ENCODE data around the gene PCBP2.
A peak's percentile ranks its signal among the peaks of the same experiment; 100 is the strongest.

Gene PCBP2

DNA sequence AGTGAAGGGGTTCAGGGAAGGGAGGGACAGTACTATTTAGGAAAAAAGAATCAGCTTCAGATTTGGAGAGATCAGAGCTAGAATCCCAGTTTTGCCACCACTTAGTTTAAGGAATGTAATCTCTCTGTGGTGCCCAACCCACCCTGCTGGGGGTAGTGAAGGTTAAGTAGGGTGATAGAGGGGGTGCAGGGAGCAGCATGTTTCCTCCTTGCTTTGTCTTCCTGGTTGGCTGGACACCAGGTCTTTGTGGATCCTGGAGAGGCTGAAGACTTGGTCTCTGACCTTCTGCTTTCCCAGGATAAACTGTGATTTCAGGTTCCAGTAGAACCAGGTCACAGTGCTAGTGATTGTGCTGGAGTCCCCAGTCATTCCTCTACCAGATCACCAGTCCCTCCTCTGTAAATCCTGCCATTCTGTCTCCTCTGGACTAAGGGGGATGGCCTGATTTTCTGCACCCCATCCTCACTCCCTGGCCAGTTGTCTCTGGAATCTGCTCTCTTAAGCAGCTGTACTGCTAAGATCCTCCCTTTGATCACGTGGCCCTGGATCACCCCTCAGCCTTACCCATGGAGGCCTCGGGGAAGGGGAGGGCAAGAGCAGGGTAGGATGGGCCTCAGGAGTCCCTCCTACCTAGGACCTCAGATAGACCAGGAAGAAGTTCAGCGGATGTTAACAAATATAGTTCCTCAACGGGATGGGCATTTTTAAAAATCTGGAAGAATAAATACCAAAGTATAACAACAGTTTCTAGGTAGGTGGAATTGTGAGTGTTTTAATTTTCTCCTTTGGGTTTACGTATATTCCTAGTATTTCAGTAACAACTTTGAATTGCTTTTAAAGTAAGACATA lies 44.2 kb downstream of the PCBP2 start:
- DNase-seq = peak; percentile 44

DNA sequence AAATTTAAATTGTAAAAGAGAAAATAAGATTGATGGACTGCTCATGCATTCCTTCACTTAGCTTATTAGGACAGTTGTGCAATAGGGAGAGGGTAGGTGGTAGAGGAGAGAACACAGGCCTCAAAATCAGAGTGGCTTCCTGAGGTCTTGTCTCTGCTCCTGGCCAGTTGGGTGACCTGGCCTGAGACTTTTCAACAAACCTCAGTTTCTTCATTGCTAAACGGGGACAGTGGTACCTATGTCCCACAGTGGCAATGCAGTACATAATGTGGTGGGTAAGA lies 44.8 kb downstream of the PCBP2 start:
- no peak for DNase-seq

DNA sequence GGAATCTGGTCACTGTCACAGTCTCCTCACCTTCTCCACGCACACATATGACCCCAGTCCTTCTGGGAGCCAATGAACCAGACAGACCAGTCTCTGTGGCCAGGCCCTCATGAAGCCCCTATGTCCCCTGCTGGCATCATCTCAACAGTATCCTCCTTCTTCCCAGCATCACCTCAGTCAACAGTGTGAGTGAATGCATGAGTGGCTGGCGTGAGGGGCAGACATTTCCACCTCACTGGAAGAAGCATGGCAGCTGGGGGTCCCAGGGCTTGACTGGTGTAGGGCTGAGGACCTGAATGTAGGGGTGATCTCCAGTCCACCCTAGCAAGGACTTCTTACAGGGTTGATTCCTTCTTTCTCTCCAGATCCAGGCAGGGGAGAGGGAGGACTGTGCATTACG lies 45.6 kb downstream of the PCBP2 start:
- DNase-seq = no peak

DNA sequence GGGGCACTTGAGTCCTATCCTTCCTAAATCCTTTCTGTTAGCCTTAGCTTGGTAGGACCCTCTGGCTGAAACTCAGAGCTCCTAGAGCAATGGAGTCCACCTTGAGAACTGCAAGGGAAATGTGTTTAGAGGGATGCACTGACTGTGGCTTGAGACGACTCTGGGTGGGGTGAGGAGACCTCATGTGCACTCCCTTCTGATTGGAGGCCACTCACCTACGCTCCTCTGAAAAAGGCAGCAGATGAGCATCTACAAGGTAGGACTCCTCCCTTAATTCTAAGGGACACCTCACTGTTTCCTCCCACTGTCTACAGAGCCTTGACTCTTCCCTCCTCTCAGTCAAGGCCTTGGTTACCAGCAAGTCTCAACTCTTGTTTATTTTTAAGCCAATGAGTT lies 46.3 kb downstream of the PCBP2 start:
- no peak for DNase-seq

DNA sequence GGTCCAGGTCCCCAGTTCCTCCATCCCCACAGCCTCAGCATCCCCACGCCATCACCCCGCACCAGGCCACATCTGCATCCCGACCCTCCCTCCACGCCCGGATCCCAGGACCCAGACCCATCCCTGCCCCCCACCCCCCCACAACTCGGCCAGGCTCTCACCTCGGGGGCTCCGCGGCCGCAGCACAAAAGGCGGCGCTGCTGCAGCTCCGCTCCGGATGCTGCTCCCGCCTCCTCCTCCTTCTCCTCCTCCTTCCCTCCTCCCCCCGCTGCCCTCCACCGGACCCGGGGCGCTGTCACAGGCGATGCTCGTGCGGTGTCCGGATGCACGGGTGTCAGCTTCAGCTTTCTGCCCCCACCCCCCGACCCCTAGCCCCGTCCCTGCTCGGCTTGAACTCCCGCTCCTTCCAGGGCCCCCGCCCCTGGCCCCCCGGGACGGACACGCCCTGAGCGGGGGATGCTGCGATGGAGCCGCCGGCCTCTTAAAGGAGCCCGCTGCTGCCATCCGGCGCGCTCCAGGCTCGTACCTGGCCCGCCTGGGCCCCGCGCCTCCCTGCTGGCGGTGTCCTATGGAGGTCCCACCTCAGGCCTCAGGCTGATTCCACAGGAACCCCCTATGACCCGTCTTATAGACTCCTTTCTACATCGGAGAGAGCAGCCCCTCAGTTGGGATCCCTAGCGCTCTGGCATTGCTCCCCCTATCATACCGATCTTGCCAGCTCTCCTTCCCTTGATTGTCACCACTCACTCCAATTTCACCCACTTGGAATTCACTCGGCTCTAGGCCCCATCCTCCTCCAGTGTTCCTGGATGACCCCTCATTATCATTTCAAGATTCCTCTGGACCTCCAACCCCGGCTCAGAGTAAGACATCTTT lies 47.6 kb downstream of the PCBP2 start, which contains the start of gene MAP3K12:
Gene MAP3K12, minus strand, starts transcription at position 193 of the 876 bp plus-strand sequence. CDS start 12,067 bp downstream, outside the sequence.
- DNase-seq = peak; percentile 80

DNA sequence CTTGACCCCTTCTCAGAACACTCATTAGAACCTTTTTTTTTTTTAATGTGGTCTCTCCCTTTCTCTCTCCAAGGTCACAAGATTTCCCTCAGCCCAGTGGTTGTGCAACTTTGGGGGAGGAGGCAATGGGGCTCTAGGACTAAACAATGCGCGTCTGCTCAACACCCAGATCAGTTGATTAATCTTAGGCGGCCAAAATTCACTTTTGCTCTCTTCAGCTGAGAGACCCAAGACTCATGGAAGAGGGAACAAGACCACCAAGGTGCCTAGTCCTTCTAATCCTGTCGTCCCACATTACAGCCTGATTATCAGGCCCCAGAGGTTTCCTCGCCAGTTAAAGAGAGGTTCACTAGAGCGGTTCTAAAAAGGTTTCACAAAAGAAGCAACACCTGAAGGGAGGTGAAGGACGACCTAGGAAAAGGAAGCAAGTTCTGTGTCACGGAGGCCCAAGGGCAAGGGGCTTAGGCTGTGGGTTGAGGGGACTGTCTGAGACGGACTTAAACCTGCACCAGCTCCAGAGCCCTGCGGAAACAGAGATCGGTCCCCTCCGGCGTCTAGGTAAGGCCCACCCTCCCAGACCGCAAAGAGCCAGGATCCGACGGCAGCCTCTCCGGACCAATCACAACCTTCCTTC lies 48.4 kb downstream of the PCBP2 start:
- no peak for DNase-seq

DNA sequence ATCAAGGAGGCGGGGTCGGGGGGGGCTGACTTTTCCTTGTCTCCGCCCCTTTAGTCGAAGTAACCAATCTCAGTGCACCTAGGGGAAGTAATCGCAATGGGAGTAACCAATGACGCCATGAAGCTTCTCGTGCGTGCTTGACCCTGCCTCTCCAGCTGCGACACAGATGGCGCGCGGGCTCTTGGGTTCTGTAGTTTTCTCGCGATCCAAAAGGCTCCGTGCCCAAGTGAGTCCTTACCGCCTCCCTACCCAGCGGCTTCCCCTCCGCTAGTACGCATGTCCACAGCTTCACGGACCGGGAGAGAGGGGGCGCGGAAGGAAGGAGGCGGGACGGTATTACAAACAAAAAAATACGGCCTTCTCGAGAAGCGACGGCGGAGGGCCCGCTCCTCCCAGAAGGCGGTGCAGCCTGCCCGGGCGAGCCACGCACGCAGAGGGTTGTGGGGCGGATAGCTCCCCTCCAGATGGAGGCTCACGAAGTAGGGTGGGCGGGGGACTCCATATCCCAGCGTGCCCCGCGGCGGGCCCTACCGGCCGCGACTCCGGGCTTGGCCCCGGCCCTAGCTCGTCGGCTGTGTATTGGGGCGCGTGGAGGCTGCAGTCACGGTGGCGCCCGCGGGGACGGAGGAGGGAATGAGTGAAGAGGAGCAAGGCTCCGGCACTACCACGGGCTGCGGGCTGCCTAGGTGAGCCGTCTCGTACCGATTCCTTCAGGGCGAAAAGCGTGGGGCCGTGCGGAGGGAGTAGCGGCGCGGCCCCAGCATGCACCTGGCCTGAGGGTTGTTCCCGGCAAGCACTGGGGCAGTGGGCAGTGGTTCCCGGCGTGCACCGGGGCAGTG lies 49.1 kb downstream of the PCBP2 start, which contains the start of gene TARBP2:
Gene TARBP2, plus strand, starts transcription at position 508 of the 839 bp plus-strand sequence. Its CDS starts 126 bp downstream, at position 634.
- peak; percentile 100 for DNase-seq

DNA sequence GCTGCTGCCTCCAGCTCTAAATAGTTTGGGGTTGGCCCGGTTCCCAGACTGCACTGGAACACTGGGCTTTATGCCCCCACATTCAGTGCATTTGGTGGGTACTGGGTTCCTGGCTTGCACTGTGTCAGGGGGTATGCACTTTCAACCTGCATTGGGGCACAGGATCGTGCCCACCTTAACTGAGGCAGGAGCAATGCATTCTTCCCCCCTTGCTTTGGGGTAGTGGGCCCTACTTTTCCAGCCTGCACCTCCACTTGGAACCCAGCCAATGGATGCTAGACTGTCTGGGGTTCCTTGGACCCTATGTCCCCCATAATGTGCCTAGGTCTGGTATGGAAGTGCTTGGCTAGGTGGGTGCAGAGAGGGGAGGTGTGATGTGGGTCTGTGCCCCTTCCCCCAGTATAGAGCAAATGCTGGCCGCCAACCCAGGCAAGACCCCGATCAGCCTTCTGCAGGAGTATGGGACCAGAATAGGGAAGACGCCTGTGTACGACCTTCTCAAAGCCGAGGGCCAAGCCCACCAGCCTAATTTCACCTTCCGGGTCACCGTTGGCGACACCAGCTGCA lies 49.8 kb downstream of the PCBP2 start:
- no peak for DNase-seq

DNA sequence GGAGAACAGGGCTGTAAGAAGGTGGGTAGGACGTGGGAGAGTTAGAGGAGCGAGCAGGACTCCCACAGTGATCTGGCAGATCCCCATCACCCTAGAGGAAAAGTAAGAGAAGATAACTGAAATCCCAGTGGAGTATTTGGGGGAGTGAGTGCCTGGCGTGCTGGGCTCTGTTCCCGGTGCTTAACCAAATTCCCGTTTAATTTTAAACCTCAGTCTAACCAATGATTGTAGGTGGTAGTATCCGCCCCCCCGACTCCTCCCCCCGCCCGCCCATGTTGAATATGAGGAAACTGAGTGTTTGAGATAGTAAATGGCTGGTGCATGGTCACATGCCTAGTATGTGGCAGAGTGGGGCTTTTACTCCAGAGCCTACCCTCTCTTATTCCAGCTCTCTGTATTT lies 50.4 kb downstream of the PCBP2 start:
- DNase-seq = no peak

DNA sequence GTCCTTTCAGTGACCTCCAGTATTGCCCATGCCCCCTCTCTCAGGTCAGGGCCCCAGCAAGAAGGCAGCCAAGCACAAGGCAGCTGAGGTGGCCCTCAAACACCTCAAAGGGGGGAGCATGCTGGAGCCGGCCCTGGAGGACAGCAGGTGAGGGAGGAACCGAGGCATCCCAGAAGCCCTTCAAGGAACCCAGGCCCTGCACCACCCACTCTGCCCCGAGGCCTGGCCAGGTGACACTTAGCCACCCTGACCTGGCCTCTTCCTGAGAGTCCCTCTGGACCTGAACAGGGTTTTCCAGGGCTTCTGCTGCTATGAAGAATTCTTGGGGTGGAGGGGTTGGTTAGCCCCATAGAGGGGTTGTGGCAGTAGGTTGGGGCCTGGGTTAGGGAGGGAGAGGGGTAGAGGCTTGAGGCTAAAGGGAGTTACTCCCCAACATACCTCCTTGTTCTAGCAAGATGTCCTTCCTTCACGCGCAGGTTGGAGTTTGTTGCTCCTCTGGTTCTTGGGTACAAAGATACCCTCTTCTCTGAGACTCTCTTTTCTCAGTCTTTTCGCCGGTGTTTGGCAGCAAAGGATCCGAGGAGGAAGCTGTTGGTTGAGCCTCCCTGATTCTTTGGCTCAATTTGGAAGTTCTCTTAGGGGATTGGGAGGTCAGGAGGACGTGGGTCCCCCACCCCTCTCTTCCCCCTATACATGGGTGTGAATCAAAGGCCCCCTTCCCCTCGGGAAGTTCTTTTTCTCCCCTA lies 51.3 kb downstream of the PCBP2 start:
- no peak for DNase-seq

DNA sequence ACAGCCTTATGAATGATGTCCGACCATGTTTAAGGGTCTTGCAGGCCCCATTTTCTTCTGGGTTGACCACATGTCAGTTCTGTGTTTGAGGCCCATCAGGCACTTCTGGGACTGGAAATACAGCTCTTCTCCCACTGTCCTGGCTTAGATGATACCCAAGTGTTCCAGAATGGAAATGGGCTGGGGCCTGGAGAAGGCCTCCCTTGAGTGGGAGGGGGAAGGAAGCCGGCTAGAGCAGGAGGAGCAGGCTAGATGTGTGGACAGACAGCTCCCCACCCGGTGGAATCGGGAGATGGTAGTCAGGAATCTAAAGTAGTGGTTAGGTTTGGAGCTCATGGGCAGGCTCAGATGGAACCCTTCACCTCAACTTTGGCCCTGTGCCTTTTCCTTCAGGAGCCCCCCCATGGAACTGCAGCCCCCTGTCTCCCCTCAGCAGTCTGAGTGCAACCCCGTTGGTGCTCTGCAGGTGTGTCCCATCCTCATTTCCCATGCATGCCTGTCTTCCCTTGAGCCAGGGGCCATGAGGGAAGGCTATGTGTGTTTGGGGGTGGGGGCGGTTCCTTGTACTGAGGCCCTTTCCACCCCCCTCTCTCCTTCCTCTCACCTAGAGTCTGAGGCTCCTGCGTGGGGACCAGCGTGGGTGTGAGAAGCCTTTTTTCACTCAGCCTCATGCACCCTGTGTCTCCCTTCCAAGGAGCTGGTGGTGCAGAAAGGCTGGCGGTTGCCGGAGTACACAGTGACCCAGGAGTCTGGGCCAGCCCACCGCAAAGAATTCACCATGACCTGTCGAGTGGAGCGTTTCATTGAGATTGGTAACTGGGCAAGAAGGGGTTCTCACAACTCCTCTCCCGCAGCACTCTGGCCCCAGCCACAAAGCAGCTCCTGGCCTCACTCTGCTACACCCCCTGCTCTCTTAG lies 52.4 kb downstream of the PCBP2 start:
- no peak for DNase-seq

DNA sequence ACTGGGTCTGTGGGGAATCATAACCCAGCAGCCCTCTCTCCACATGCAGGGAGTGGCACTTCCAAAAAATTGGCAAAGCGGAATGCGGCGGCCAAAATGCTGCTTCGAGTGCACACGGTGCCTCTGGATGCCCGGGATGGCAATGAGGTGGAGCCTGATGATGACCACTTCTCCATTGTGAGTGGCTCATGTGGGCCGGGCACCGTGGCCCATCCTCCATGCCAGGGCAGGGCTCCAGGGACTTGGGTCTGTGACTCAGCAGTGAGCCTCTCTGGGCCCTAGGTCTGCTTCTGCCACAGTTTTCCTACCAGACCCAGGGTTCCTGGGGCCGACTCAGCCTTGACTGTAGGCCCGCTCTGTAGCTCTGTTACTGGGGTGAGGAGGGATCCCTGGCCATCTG lies 53.2 kb downstream of the PCBP2 start:
- DNase-seq = no peak

DNA sequence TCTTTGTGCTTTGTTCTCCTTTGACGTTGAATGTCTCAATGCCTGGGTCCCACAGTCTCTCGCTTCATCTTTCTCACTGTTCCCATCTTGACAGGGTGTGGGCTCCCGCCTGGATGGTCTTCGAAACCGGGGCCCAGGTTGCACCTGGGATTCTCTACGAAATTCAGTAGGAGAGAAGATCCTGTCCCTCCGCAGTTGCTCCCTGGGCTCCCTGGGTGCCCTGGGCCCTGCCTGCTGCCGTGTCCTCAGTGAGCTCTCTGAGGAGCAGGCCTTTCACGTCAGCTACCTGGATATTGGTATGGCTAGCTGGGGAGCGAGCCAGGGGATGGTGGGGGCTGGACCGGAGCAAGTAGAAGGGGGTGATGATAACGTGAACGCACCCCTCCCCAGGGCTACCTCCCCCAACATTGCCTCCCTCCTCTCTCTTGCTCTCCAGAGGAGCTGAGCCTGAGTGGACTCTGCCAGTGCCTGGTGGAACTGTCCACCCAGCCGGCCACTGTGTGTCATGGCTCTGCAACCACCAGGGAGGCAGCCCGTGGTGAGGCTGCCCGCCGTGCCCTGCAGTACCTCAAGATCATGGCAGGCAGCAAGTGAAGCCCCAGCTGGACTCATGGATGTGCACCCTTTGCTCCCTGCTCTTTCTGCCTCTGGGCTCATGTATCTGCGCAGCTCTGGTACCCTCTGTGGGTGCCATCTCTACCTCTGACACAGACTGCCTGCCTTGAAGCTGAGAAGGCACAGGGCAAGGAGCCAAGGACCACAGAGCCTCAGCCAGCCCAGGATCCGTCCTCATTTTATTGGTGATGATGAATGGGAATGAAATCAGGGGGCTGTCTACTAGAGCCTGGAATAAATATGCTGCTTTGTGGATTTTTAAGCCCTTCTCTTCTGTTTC lies 53.9 kb downstream of the PCBP2 start:
- DNase-seq = no peak

DNA sequence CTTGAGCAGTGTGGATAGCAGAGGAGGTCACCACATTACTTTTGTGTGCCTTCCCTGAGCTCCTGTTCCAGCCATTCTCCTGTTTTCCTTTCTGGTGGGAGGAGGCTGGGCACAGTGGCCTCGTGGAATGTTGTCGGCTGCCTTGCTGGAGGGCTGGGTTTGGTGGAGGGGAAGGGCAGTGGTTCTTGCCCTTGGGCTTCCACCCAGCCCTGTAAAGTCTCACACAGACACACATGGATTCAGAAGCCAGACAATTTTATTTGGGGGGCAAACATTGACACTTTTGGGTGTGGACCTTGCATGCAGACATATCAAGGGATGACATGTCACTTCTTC lies 54.5 kb downstream of the PCBP2 start:
- no peak for DNase-seq

DNA sequence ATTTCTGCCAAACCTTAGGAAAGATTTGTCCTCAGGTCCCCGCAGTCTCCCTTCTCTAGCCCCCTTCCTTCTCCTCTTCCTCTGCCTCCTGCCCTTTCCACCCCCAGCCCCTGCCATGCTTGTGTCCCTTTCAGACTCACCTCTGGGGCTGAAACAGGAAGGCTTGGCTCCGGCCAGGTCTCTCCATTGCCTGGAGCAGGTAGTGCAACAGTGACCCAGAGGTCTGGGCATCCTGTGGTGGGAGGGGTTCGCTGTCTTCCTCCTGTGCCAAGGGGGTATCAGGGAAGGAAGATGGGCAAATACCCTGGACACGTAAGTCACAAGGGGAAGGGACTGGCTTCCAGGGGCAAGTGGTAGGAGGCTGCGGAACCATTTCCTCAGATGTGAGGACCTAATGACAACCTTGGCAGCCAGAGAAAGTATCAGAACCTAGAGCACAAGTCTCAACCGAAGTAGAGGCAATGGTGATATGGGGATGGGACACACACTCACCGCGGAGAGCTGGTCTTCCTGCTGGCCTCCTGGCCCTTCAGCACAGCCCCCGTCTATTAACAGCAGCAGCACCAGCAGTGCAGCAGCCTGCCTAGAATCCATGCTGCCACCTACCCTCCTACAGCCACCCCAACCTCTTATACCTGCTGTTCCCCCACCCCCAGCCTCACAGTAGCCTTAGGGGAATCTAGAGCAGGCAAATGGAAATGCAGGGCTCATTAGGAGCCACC lies 55.1 kb downstream of the PCBP2 start, which contains the start of gene NPFF:
Gene NPFF, minus strand, starts transcription at position 604 of the 722 bp plus-strand sequence. Its CDS starts 10 bp downstream, at position 594.
- DNase-seq = no peak

DNA sequence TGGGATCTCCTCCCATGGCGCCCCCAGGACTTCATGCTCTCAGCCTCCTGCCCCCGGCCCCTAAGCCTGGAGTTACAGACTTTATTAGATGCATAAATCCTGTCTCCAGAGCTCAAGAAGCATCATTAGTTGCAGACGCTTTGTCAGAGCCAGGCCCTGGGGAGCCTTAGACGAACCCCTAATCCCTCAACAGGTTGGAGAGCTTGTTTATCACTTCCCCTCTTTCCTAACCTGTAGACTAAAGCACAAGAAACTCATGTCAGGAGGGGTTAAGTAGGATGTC lies 55.6 kb downstream of the PCBP2 start:
- DNase-seq = no peak

DNA sequence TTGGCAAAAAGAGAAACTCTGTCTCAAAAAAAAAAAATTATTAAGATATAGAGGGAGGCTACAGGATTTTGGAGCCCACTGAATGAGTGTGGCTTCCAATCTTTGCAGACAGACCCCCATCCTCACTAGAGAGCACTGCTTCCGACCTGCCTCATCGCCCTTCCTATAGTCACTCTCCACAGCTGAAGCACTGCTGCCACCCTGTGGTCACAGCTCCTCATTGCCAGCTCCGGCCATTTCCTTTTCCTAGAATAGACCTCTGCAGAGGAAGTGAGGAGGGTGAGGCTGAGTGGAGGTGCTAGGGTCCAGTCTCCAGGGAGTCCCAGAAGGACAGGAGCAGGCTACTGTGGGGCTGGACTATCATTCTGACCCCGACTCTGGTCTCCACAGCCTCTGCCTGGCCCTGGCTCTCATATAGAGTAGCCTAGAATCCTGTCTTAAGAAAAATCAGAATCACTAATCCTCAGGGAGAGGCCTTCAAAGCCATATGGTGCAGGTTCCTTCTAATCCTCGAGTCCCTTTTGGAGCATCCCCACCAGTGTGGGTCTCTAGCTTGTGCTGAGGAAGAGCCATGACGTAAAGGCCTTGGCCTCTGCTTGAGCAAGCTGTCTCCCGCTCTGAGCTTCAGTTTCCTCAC lies 56.8 kb downstream of the PCBP2 start:
- DNase-seq = peak; percentile 92

DNA sequence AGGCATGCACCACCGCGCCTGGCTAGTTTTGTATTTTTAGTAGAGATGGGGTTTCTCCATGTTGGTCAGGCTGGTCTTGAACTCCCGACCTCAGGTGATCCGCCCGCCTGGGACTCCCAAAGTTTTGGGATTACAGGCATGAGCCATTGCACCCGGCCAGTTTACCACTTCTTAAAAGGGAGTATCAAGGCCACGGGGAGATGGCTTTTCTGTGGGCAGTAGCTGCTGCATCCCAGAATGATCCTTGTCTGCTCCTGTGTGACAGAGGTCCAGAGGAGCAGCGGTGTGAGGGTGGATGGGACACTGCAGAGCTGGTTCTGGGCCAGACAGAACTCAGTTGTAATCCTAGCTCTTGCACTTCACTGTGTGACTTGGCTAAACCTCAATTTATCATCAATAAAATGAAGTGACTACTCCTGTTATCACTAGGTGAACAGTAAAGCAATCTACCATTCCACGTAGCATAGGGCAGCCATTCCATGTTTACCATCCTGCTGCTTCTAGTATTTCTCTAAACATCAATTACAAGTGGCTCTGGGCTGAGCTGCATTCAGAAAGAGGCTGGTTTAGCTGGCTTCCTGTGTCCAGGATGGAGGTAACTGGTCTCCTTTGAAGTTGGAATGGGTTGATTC lies 58.4 kb downstream of the PCBP2 start:
- no peak for DNase-seq

Measured in retina (tissue), 1 donor.